D721Med (cell line): ENCODE data around the gene MAJIN.

Experiments used
- DNase-seq: peaks from one replicate; pipeline ENCODE4 v3.0.0; 2011; ENCODE audit warnings: low spot score; ENCODE audit not compliant: insufficient read length
- FAIRE-seq: peaks from 2 replicates; lab custom pipeline; 2011; peaks lifted over from hg19 to GRCh38; lab: Jason Lieb, UNC
- CTCF ChIP-seq: IDR thresholded peaks from 2 replicates; pipeline ENCODE4 v1.5.1; 2012; ENCODE audit warnings: mild to moderate bottlenecking, control low read depth; ENCODE audit not compliant: insufficient read depth; ENCODE audit errors: missing control alignments

The MAJIN gene

GRCh38 chr11:64898076-64898445, 73.8 kb downstream of the MAJIN start:
- no peak for TF ChIP-seq CTCF
- FAIRE-seq (no peak), DNase-seq (no peak)

GRCh38 chr11:64897381-64898075, 74.4 kb downstream of the MAJIN start:
- FAIRE-seq, result no peak
- TF ChIP-seq CTCF, result no peak
- no peak for DNase-seq

GRCh38 chr11:64896448-64897022, 75.4 kb downstream of the MAJIN start:
- no peak for DNase-seq
- FAIRE-seq, result no peak
- TF ChIP-seq CTCF, result no peak

- TF ChIP-seq CTCF, result no peak
- DNase-seq, result no peak
- FAIRE-seq, result no peak
Observed at GRCh38 chr11:64894812-64895452, 77.0 kb downstream of the MAJIN start.

- FAIRE-seq (no peak), DNase-seq (peak; percentile 95)
- TF ChIP-seq CTCF, result peak; percentile 76
Observed at GRCh38 chr11:64894070-64894811, 77.7 kb downstream of the MAJIN start.

- DNase-seq (no peak), FAIRE-seq (no peak)
- TF ChIP-seq CTCF, result no peak
Observed at GRCh38 chr11:64893194-64894069, 78.5 kb downstream of the MAJIN start.
